GM12891 (cell line): ENCODE results near the gene MOCS3.

Experiments
- POLR2A ChIP-seq: IDR thresholded peaks from 2 replicates; pipeline ENCODE4 v1.6.1; 2011; ENCODE audit warnings: low read depth, low read length, control low read depth
- POLR2AphosphoS5 ChIP-seq: IDR thresholded peaks from 2 replicates; pipeline ENCODE4 v1.6.1; 2011; ENCODE audit warnings: low read depth, low read length, control low read depth
- POU2F2 ChIP-seq: IDR thresholded peaks from 2 replicates; pipeline ENCODE4 v1.6.1; 2011; ENCODE audit warnings: low read depth, mild to moderate bottlenecking, control low read depth, low read length, moderate library complexity
- SPI1 ChIP-seq: IDR thresholded peaks from 2 replicates; pipeline ENCODE4 v1.6.1; 2011; ENCODE audit warnings: low read depth, low read length, control low read depth
- TAF1 ChIP-seq: IDR thresholded peaks from 2 replicates; pipeline ENCODE4 v1.6.1; 2011; ENCODE audit warnings: low read depth, low read length, control low read depth

- TF ChIP-seq SPI1 (no peak), POLR2A (no peak), POLR2AphosphoS5 (no peak), TAF1 (no peak), POU2F2 (no peak)
Observed at GRCh38 chr20:50968289-50968688, 9.7 kb downstream of the MOCS3 start.
